ENCODE measurements around the gene FBXO41.

Gene FBXO41

GRCh38 chr2:73238976-73239375 lies 45.3 kb downstream of the FBXO41 start:
- no peak for DNase-seq

GRCh38 chr2:73238149-73238548 lies 46.1 kb downstream of the FBXO41 start:
- DNase-seq, result no peak

DNA sequence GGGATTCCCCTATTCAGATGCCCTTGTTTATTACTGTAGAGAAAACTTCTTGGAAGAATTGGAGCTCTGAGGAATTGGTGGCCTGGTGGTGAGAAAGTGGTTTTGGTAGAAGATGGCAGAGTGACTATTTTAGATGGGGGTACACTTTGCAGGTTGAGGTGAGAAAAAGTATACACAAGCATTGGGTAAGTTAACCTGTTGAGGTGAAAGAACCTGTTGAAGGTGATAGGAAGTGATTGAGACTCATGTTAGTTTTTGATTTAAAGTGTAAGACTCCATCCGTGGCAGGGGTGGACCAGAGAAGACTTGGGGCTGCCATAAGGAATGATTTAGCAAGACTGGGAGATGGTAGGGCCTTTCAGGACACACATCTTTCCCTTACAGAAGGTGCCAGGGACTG lies 47.1 kb downstream of the FBXO41 start:
- DNase-seq, result no peak

- DNase-seq, result no peak
These were observed 48.8 kb downstream of the FBXO41 start for GRCh38 chr2:73235315-73236028.

DNA sequence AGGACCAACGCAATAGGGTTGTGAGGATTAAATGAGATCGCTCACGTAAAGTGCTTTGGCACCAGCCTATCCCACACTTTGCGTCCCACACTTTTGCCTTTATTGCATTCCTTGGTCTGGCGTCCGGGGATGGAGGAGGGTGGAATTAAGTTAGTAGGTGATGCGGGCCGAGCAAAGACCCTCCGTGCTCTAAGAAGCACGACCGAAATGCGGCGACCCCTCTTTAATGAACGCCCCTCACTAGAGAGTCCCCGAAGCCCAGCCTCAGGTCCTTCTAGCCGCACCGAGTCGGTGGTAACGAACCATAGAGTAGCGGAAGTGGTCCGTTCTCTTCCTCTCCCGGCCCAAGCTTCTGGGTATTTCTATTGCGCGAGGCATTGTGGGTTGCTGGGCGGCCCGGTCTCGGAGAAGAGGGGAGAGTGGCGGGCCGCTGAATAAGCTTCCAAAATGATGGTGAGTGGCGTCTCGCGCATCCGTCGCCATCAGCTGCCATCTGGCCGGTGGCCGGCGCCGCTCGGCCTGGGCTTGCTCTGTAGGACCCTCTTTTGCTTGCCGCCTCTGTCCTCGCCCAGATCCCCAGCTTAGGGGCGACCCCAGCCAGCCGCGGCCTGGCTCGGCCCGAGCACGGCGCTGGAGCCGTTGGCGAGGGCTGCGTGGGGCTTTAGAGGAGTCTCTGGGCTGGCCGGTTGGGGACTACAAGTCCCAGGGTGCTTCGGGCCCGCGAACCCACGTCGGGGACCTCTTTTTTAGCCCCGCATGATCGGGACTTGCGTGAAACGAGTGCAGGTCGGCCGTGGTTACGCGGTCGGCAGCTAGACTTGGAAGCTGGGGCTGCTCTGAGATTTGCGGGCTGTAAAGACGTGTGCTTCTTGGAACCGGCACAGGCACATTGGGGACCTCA lies 50.1 kb downstream of the FBXO41 start, which contains the start of gene CCT7:
Gene CCT7, plus strand, starts transcription at position 377 of the 901 bp plus-strand sequence. Its CDS starts 71 bp downstream, at position 448.
- DNase-seq, result peak; percentile 56

DNA sequence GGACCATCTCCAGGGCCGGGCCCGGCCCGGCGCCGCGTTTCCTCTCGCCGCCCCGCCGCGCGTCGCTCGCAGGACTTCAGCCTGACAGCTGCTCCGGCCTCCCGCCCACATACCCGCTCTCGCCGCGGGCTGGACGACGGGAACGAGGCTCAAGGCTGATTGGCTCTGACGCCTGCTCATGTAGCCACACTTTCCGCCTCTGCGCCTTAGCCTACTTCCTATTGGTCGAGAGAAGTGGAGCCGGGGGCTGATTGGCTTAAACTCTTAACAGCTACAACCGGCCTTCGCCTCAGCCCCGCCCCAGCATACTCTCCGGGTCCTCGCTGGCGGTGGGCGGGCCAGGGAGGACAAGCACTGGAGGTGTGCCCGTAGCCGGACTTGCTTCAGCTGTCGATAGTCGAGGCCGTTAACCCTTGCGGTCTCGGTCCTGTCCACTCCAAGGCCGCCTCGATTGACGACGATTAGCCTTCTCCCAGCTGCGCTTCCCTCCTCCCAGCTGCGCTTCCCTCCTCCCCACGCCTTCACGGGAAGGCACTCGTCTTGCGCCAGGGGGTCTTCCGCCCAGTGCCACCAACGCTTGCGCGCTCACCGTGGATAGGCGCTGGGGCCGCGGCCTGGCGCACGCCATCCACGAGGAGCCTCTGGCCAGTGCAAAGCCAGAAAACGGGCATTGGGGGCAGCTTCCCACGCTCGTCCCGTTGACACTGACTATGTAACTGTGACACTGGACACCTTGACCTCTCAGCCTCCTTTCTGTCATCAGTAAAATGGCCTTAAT lies 50.9 kb downstream of the FBXO41 start, which contains the start of gene PRADC1:
Gene PRADC1, minus strand, starts transcription at position 86 of the 778 bp plus-strand sequence. Its CDS starts 79 bp downstream, at position 7.
- DNase-seq, result peak; percentile 99

DNA sequence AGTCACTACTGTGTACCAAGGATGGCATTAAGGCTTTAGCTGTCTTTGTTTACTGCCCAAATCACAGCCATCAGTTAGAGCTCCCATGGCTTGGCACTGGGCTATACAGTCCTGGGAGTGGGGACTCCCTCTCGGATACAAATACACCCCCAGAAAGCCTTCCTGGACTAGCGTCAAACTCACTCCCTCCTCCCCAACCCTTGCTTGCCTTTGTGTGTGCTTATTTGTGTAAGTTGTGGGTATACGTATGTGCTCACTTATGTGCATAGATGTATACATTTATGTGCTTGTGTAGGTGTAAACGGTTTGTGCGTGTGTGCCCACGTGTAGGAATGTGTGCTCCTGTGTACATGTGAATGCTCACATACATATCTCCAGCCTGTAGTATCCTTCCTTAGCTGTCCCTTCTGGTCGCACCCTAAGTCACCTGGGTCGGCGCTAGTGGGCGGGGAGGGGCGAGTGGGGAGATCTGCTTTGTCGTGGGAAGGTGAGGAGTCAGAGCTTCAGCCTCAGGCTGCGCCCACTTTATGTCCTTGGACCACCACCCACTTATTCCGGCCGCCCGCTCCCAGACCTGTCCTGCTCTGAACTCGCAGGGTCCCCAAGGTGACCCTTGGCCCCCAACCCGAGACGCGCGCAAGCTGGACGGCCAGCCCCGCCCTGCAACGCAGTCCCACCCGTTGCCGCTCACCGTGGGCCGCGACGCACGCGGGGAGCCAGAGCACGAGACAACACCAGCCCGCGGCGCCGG lies 51.7 kb downstream of the FBXO41 start:
- DNase-seq, result no peak

- DNase-seq, result no peak
These were observed 55.6 kb downstream of the FBXO41 start for GRCh38 chr2:73228631-73229030.

- no peak for DNase-seq
These were observed 57.2 kb downstream of the FBXO41 start for GRCh38 chr2:73227086-73227485.

DNA sequence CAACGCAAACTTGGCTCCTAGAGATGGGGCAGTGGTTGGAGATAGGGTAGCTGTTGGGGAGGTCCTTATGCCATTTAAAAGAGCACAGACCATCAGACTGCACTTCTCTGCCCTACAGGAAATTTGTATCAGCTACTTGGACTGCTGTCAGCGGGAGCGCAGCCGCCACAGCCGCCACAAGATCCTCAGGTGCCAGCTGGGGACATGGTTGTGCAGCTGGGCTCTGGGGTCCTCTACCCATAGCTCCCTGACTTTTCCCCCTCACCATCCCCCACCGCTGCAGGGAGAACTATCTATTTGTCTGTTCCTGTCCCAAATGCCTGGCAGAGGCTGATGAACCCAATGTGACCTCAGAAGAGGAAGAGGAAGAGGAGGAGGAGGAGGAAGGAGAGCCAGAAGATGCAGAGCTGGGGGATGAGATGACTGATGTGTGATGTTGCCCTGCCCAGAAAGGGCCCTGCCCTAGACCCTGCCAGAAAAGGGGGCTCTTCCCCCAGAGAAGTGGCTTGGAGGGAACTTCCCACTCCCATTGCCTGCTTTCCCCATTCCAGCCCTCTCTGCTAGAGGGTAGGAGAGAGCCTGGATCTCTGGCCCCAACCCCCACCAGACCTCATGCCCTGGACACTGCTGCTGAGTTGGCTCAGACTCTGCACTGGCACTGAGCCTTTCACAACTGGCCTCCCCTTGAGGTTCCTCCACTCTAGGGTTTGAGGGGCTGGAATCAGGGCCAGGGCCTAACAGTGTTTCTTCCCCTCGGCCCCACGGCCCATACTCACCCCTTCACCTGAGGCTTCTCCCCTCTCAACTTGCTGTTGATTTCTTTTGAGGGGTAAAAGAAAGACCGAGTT lies 58.5 kb downstream of the FBXO41 start:
- no peak for DNase-seq

GRCh38 chr2:73223821-73224220 lies 60.5 kb downstream of the FBXO41 start:
- no peak for DNase-seq

DNA sequence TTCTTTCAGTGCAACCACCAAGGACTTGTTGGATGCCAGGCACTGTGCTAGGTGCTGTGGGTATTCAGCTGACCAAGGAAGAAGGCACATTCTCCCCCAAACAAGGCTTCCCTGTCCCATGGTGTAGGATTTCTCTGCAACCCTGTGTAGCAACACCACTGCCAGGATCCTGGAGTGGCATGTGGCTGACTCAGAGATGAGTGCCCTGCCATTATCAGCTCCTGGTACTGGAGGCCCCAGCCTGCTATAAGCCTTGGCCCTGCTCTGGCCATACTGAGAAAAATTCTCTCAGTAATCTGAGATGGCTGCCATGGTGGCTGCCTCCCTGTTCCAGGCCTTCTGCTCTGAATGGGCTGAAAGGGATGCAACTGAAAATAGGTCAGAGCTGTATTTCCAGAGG lies 66.0 kb downstream of the FBXO41 start:
- DNase-seq, result no peak

DNA sequence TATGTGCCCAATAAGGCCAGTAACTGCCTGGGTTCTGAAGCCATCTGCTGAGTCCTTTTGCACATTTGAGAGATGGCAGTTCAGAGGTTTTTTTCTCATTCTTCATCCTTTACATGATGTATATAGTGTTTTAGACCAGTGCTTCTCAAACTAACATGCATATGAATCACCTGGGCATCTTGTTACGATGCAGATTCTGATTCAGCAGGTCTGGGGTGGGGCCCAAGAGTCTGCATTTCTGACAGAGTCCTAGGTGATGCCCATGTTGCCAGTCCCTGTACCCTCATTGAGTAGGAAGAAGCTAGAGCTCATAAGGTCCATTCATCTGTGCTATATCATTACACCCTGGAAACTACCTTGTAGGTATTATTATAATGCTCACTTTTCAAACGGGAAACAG lies 66.5 kb downstream of the FBXO41 start:
- DNase-seq, result no peak

- DNase-seq, result no peak
These were observed 67.1 kb downstream of the FBXO41 start for GRCh38 chr2:73217160-73217559.

DNA sequence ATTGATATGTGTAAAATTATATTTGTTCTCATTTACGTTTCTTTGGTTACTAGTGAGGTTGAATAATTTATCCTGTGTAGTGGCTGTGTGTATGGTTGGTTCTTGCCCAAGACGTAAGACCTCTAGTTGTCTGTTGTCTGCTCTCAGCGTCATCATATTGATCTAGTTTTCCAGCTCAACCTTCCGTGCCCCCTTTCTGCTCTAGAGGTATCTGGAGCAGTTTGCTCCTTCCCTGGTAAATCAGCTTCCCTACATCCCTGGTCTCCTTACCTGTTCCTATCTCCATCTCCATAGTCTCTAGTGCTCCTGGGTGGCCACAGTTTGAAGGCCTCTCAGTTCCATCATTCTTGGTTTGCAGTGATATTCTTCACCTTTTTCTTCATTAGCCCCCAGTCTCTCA lies 69.0 kb downstream of the FBXO41 start:
- no peak for DNase-seq

GRCh38 chr2:73214120-73215035 lies 69.9 kb downstream of the FBXO41 start, which contains the start of gene SMYD5:
TSS of gene SMYD5 (plus strand) at chr2:73214245. CDS start at chr2:73214267, 22 bp downstream.
- DNase-seq, result peak; percentile 35

DNA sequence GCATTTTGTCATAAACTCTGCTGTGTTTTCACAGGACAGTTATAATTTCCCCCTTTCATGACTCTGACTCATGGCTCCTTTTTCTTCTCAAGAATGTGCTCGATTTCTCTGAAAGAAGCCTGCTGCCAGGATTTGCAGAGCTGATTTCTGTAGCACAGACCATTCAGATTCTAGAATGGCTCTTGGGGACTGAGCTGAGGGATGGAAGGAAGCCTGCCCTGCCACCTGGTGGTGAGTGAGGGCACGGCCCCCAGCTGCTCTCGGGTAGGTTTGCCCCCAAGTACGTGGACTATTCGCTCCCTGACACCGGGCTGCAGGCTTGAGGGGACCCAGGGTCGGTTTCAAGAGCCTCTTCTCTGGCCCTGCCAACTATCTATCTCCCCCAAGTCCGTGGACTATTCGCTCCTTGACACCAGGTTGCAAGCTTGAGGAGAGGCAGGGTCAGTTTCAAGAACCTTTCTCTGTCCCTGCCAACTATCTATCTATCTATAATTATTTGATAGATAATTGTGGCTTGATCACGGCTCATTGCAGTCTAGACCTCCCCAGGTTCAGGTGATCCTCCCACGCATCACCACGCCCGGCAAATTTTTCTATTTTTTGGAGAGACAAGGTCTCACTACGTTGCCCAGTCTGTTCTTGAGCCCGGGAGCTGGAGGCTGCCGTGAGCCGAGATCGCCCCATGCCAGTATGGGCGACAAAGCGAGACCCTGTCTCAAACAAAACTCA lies 71.7 kb downstream of the FBXO41 start:
- DNase-seq, result no peak

- no peak for DNase-seq
These were observed 72.2 kb downstream of the FBXO41 start for GRCh38 chr2:73212098-73212447.

DNA sequence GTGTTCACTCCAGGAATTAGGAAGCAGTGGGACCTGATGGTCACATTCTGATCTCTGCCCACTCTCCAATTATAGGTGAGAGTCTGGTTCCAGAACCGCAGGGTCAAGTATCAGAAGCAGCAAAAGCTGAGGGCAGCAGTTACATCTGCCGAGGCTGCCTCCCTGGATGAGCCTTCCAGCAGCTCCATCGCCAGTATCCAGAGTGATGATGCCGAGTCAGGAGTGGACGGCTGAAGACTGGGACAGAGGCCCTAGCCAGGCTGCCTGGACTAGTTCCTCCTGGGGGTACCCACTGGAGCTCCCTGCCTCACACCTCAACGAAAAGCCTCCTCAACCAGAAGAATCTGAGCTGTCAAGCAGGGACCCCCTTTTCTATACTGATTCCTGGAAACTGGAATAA lies 73.6 kb downstream of the FBXO41 start:
- DNase-seq, result no peak

- no peak for DNase-seq
These were observed 74.3 kb downstream of the FBXO41 start for GRCh38 chr2:73210019-73210418.

All from SIG-M5 (cell line).